Gastroesophageal sphincter (tissue), 4 donors: ENCODE measurements around the gene REPS2. TPM values are rescaled to one million over a fixed set of nuclear protein-coding genes. Genes with fewer than 3 reads are reported as not detected.

ENCODE experiments used
- ATAC-seq: fragments of 150-250 bp; one replicate; pipeline ENCODE4 v1.9.1; 2016; ENCODE audit warnings: mild to moderate bottlenecking, moderate library complexity
- H3K27ac ChIP-seq, 4 donors: fragments of 200-600 bp; sonication (generic) in 3 of 4; 1 replicate in 3 of 4; 2 replicates in 1 of 4; pipeline ENCODE4 v1.5.1; 2016 to 2019
- H3K27me3 ChIP-seq: fragments of 200-600 bp; sonication (generic); one replicate; pipeline ENCODE4 v1.5.1; 2019
- H3K36me3 ChIP-seq, 2 donors: fragments of 200-600 bp; sonication (generic); one replicate each; pipeline ENCODE4 v1.5.1; 2019; ENCODE audit warnings: control low read depth in 1 of 2
- H3K4me1 ChIP-seq, 3 donors: fragments of 200-600 bp; sonication (generic); 1 replicate in 2 of 3; 2 replicates in 1 of 3; pipeline ENCODE4 v1.5.1; 2016 to 2019; ENCODE audit warnings: control low read depth in 2 of 3
- H3K4me3 ChIP-seq, 2 donors: fragments of 200-600 bp; sonication (generic); one replicate each; pipeline ENCODE4 v1.5.1; 2019; ENCODE audit warnings: mild to moderate bottlenecking in 1 of 2, moderate library complexity in 1 of 2
- H3K9me3 ChIP-seq, 3 donors: fragments of 200-600 bp; sonication (generic); one replicate each; pipeline ENCODE4 v1.5.1; 2017 to 2019; ENCODE audit warnings: control low read depth in 2 of 3
- EP300 ChIP-seq: sonication (generic); formaldehyde crosslinking; IDR thresholded peaks from one replicate; pipeline ENCODE4 v1.6.1; 2017; ENCODE audit warnings: antibody characterized with exemption, mild to moderate bottlenecking
- POLR2A ChIP-seq, 2 donors: fragments of 450-650 bp; IDR thresholded peaks; one replicate each; pipeline ENCODE4 v1.6.1; 2017; ENCODE audit warnings: antibody characterized with exemption in 2 of 2, mild to moderate bottlenecking in 2 of 2, moderate library complexity in 1 of 2
- POLR2AphosphoS5 ChIP-seq: sonication (generic); formaldehyde crosslinking; IDR thresholded peaks from one replicate; pipeline ENCODE4 v1.6.1; 2017; ENCODE audit warnings: antibody characterized with exemption
- WGBS, 2 donors: methylation state at CpG; one replicate each; pipeline ENCODE4 v1.1.5; 2018; ENCODE audit warnings: low coverage in 1 of 2; 5-methylcytosine and 5-hydroxymethylcytosine counted together
- total RNA-seq, 4 donors: library from RNA; depleted of rRNA; stranded (reverse); fragments of >200 nt; gene quantifications; one replicate each; pipeline ENCODE4 v1.1.0, GENCODE V29; 2016
- TF ChIP-seq, protein P1 (sequence below), 4 experiments: fragments of 200-600 bp in 2 of 4; fragments of 450-650 bp in 2 of 4; sonication (generic) in 1 of 4; IDR thresholded peaks; one replicate each; pipeline ENCODE4 v1.5.1; 2017 to 2019; ENCODE audit warnings: antibody characterized with exemption in 4 of 4, mild to moderate bottlenecking in 2 of 4, moderate library complexity in 2 of 4

REPS2 gene
- total RNA-seq, 4 donors from 2014 or later = 19.8 to 39.8 (median 24.9) TPM

DNA sequence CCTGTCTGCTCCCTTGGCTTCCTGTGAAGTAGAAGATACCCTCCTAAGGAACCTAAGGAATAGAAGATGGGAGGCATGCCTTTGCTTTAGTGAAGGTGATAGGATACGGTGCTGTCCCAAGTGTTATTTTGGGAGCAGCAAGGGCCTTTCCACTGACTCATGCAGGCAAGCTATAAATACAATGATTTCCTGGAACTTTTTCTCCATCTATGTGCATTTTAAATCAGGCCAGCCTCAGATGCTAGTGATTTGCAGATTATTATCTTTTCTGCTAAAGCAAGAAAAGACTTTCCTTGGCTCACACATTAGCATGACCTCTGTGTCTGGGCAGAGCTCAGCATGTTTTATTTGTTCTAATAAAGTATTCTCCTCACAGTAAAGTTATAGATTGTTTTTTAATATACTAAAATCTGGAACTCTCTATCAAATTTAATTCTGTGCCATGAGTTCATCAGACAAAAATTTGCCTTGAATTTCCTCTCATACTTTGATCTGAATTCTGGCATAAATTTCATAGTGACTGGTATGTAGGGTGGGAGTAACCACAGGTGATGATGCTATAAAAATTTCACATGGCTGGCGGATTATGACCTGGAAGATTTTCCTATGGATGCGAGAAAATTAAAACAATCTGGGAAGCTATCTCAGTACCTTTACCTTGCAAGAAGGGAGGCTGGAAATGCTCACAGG, 131.7 kb downstream of the REPS2 start:
- 21 to 30% methylated on average over 3 of the region's 3 CpGs for WGBS, 2 donors
- H3K4me3 ChIP-seq = no peak overlapping the region

GRCh38 chrX:17081511-17081910, 135.1 kb downstream of the REPS2 start:
- peaks cover 0 to 24% (median 0%) of the 10 kb centered on the region in 3 donors for H3K4me1 ChIP-seq
- ATAC-seq = peak; percentile 75
- no peak overlapping the region for H3K4me3 ChIP-seq
- no peaks in the 10 kb centered on the region for H3K9me3 ChIP-seq
- H3K36me3 ChIP-seq = no peaks in the 10 kb centered on the region
- 47 to 60% methylated on average over 2 to 3 of the region's 3 CpGs for WGBS, 2 donors
- H3K27ac ChIP-seq = peak overlapping the region in 3 of 4 donors; percentile 13 to 42 (median 38)
- H3K27me3 ChIP-seq = no peaks in the 10 kb centered on the region
- TF ChIP-seq POLR2AphosphoS5 (no peak), POLR2A (IDR thresholded peaks at IDR 0.05) (no peak), EP300 (no peak)
- TF ChIP-seq, protein P1, sequence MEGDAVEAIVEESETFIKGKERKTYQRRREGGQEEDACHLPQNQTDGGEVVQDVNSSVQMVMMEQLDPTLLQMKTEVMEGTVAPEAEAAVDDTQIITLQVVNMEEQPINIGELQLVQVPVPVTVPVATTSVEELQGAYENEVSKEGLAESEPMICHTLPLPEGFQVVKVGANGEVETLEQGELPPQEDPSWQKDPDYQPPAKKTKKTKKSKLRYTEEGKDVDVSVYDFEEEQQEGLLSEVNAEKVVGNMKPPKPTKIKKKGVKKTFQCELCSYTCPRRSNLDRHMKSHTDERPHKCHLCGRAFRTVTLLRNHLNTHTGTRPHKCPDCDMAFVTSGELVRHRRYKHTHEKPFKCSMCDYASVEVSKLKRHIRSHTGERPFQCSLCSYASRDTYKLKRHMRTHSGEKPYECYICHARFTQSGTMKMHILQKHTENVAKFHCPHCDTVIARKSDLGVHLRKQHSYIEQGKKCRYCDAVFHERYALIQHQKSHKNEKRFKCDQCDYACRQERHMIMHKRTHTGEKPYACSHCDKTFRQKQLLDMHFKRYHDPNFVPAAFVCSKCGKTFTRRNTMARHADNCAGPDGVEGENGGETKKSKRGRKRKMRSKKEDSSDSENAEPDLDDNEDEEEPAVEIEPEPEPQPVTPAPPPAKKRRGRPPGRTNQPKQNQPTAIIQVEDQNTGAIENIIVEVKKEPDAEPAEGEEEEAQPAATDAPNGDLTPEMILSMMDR (IDR thresholded peaks at IDR 0.05) = no peak

More for the DNA sequence above, 131.7 kb downstream of the REPS2 start:
- Histone ChIP-seq H3K36me3 (no peaks in the 10 kb centered on the region), H3K9me3 (no peaks in the 10 kb centered on the region), H3K27ac (peak overlapping the region; percentile 48 to 72 (median 50)), H3K27me3 (no peaks in the 10 kb centered on the region), H3K4me1 (peaks cover 0 to 24% (median 0%) of the 10 kb centered on the region in 3 donors)
- ATAC-seq = no peak
- TF ChIP-seq POLR2A (IDR thresholded peaks at IDR 0.05) (no peak), POLR2AphosphoS5 (peak; percentile 40)
- TF ChIP-seq, protein P1 (IDR thresholded peaks at IDR 0.05) = no peak

- no peaks in the 10 kb centered on the region for H3K9me3 ChIP-seq
These were observed 135.5 kb downstream of the REPS2 start for GRCh38 chrX:17081968-17082367.

DNA sequence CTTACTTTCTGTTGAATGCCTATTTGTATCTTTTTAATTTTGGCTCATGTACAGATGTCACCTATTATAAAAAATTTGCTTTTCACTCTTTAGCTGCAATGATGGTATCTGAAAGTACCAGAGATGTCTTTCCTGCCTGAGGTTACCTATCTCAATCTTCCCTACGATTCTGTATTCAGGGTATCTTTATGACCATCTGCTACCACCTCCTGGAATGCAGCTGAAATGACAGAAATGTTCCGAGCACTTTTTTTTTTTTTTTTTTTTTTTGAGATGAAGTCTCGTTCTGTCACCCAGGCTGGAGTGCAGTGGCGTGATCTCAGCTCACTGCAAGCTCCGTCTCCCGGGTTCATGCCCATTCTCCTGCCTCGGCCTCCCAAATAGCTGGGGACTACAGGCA, 136.4 kb downstream of the REPS2 start:
- Histone ChIP-seq H3K36me3 (no peaks in the 10 kb centered on the region), H3K4me1 (peaks cover 0 to 21% (median 0%) of the 10 kb centered on the region in 3 donors), H3K27me3 (no peaks in the 10 kb centered on the region), H3K9me3 (no peaks in the 10 kb centered on the region), H3K4me3 (no peak overlapping the region), H3K27ac (no peak overlapping the region)
- no peak for TF ChIP-seq POLR2AphosphoS5
- TF ChIP-seq, protein P1 (IDR thresholded peaks at IDR 0.05) = no peak
- TF ChIP-seq POLR2A (IDR thresholded peaks at IDR 0.05) = no peak
- TF ChIP-seq EP300 = no peak
- 20 to 45% methylated on average over 2 to 3 of the region's 7 CpGs for WGBS, 2 donors
- ATAC-seq = no peak

More at GRCh38 chrX:17081968-17082367, 135.5 kb downstream of the REPS2 start:
- Histone ChIP-seq H3K4me1 (peaks cover 0 to 24% (median 0%) of the 10 kb centered on the region in 3 donors), H3K4me3 (no peak overlapping the region), H3K27ac (peak overlapping the region in 3 of 4 donors; percentile 25 to 42 (median 38)), H3K27me3 (no peaks in the 10 kb centered on the region), H3K36me3 (no peaks in the 10 kb centered on the region)
- WGBS, 2 donors = 59% methylated on average over 2 of the region's 2 CpGs; no CpG with 5 or more reads in 1 of the 2 donors
- TF ChIP-seq POLR2A (IDR thresholded peaks at IDR 0.05) = no peak
- ATAC-seq = no peak

DNA sequence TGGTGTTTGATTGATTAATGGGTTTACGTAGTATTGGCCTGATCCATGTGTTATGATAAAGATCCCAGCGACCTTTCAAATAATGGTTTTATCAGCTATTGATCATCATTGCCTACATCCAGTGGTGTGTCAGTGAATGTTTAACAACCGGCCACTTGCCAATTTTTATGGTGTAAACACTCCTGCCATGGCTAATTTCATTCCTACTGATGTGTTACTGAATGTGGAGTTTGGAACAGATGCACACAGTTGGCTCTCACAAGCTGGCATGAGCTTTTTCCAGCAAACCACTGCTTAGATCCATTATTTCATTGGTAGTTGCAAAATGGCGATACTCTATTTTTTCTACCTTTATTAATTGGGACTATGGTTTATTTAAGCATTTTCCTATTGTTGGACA, 139.9 kb downstream of the REPS2 start:
- Histone ChIP-seq H3K27ac (no peak overlapping the region), H3K4me1 (peaks cover 0 to 6% (median 0%) of the 10 kb centered on the region in 3 donors), H3K27me3 (no peaks in the 10 kb centered on the region), H3K9me3 (no peaks in the 10 kb centered on the region), H3K36me3 (no peaks in the 10 kb centered on the region), H3K4me3 (no peak overlapping the region)
- TF ChIP-seq POLR2AphosphoS5 = no peak
- TF ChIP-seq POLR2A (IDR thresholded peaks at IDR 0.05) = no peak
- TF ChIP-seq, protein P1 (IDR thresholded peaks at IDR 0.05) = no peak
- no peak for TF ChIP-seq EP300
- ATAC-seq = no peak
- WGBS, 2 donors = 82 to 89% methylated on average over 4 of the region's 4 CpGs
